Fibroblast of villous mesenchyme (primary cell): ENCODE data around the gene SNRPF. TPM values are rescaled to one million over a fixed set of nuclear protein-coding genes. Genes with fewer than 3 reads are reported as not detected.

Experiments used
- DNase-seq: peaks from one replicate; pipeline ENCODE4 v3.0.0-alpha.2; 2010; ENCODE audit warnings: low read depth
- H3K4me3 ChIP-seq: 2 replicates; pipeline ENCODE4 v1.5.1; 2011; ENCODE audit warnings: low read depth, mild to moderate bottlenecking, low read length
- total RNA-seq: library from RNA; depleted of rRNA; stranded (reverse); fragments of >200 nt; gene quantifications from 2 replicates; pipeline ENCODE4 v1.2.3, GENCODE V29; 2012
- TF ChIP-seq, protein P1 (sequence below): IDR thresholded peaks from 2 replicates; pipeline ENCODE4 v1.5.1; 2012; ENCODE audit warnings: low read depth, mild to moderate bottlenecking, low read length; ENCODE audit not compliant: insufficient read depth

Gene SNRPF
- total RNA-seq, 1 donor: 13.4 TPM

DNA sequence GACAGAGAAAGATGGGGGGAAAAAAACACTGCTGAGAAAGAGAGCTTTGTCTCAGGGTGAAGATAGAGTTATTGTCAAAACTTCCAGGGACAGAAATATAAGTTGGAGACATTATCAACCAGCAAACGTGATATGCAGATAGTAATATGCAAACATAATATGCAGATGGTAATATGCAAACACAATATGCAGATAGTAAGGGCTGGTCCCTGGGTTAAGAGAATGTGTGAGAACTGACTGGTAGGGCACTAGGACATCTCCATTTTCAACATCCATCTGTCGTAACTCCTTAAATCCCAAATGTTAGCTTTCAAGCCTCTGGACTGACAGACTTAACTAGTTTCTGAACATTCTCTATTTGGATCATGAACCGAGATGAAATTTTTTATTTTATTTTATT, 32.2 kb downstream of the SNRPF start:
- DNase-seq: no peak
- TF ChIP-seq, protein P1, sequence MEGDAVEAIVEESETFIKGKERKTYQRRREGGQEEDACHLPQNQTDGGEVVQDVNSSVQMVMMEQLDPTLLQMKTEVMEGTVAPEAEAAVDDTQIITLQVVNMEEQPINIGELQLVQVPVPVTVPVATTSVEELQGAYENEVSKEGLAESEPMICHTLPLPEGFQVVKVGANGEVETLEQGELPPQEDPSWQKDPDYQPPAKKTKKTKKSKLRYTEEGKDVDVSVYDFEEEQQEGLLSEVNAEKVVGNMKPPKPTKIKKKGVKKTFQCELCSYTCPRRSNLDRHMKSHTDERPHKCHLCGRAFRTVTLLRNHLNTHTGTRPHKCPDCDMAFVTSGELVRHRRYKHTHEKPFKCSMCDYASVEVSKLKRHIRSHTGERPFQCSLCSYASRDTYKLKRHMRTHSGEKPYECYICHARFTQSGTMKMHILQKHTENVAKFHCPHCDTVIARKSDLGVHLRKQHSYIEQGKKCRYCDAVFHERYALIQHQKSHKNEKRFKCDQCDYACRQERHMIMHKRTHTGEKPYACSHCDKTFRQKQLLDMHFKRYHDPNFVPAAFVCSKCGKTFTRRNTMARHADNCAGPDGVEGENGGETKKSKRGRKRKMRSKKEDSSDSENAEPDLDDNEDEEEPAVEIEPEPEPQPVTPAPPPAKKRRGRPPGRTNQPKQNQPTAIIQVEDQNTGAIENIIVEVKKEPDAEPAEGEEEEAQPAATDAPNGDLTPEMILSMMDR: no peak
- H3K4me3 ChIP-seq: no peak overlapping the region

DNA sequence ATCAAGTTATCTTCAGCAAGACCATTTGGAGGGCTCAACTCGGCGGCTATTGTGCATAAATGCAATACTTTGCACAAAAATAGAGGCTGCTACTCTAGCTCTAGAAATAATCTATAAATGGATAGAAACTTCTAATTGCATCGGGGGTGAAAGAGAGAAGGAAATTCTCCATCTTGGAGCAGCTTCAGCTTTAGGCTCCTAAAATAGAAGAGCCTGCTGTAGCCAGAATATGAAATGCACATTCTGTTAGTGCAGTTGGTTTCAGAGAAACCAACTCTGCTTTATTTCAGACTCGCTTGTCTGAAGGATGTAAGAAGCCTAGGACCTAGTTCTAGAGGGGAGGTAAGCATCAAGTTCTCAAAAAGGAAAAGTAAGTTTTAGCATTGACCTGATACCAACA, 38.1 kb downstream of the SNRPF start:
- TF ChIP-seq, protein P1: no peak
- no peak overlapping the region for H3K4me3 ChIP-seq
- DNase-seq: no peak

DNA sequence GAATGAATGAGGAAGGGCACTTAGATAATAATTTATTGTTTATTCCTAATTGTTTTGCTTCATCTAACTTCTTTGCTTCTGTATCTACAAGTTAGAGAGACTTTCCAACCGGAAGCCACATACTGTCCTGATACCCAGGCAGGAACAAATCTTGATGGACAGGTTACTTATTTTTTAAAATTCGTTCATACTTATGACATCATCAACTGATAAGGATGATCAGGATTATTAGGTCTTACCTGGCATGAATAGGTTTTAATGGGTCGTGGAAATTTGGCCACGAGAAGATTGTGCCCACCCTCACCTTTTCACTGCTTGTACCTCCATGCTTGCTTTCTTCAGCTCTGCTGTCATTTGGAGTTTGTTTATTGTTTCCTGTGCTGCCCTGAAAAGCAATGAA, 39.3 kb downstream of the SNRPF start:
- DNase-seq: no peak
- TF ChIP-seq, protein P1: no peak
- no peak overlapping the region for H3K4me3 ChIP-seq

DNA sequence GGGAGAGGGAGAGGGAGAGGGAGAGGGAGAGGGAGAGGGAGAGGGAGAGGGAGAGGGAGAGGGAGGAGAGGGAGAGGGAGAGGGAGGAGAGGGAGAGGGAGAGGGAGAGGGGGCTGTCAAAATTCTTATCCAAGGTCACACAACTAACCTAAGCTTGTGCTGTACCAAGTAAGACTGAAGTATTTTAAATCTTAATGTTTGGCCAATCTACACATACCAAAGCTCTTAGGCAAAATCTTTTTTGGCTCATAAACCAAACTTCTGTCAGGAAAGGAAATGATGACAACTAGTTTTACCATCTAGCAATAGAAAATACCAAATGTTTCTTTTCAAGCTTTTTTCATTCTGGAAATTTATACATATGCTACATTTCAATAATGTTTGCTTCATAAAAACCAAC, 49.8 kb downstream of the SNRPF start:
- TF ChIP-seq, protein P1: no peak
- DNase-seq: no peak
- no peak overlapping the region for H3K4me3 ChIP-seq

DNA sequence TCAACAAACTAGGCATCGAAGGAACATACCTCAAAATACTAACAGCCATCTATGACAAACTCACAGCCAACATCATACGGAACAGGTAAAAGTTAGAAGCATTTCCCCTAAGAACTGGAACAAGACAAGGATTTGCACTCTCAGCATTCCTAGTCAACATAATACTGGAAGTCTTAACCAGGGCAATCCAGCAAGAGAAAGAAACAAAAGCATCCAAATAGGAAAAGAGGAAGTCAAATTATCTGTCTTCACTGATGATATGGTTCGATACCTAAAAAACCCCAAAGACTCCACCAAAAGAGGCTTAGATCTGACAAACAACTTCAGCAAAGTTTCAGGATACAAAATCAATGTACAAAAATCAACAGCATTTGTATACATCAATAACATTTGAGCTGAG, 51.1 kb downstream of the SNRPF start:
- DNase-seq: no peak
- no peak overlapping the region for H3K4me3 ChIP-seq
- TF ChIP-seq, protein P1: no peak

Other genes starting within 250 kb of the SNRPF start
- gene NTN4, start 68.2 kb upstream of the SNRPF start, total RNA-seq: 51.9 and 135 TPM in 2 replicates
- not detected in 2 replicates for gene CCDC38, start 83.7 kb downstream of the SNRPF start, total RNA-seq
- gene AMDHD1, start 84.4 kb downstream of the SNRPF start, total RNA-seq: not detected in 2 replicates
- gene HAL, start 137.4 kb downstream of the SNRPF start, total RNA-seq: not detected in 2 replicates
- 58.6 and 79.9 TPM in 2 replicates for gene LTA4H, start 176.6 kb downstream of the SNRPF start, total RNA-seq